Right renal cortex interstitium (tissue), 3 donors: ENCODE results near the gene ZDHHC1. TPM values are rescaled to one million over a fixed set of nuclear protein-coding genes. Genes with fewer than 3 reads are reported as not detected.
A peak's percentile ranks its signal among the peaks of the same experiment; 100 is the strongest.
"Not testable (repeated sequence)": the region's sequence is repeated elsewhere in the genome, so short reads cannot be mapped to it uniquely, and the experiment has no call there.

ENCODE experiments used
- DNase-seq, 3 donors: peaks; one replicate each; pipeline ENCODE4 v3.0.0-alpha.2; 2013; ENCODE audit warnings: low read depth in 3 of 3, low spot score in 2 of 3
- polyA plus RNA-seq, 3 donors: library from polyadenylated mRNA; unstranded; fragments of 120-200 nt; gene quantifications; one replicate each; pipeline ENCODE4 v1.2.1, GENCODE V29; 2013; ENCODE audit not compliant: insufficient read length in 3 of 3

ZDHHC1 gene
- polyA plus RNA-seq, 3 donors, result 9.1 to 9.9 (median 9.7) TPM

- peak in 1 of 3 donors; percentile 43 for DNase-seq
Measured at GRCh38 chr16:67431775-67432505, 15.7 kb upstream of the ZDHHC1 start.

GRCh38 chr16:67430977-67431774 is 14.9 kb upstream of the ZDHHC1 start, which contains the start of gene HSD11B2:
TSS of gene HSD11B2 (plus strand) at chr16:67431121. CDS start at chr16:67431249, 128 bp downstream.
- no peak for DNase-seq

- no peak for DNase-seq
Measured at GRCh38 chr16:67430504-67430976, 14.3 kb upstream of the ZDHHC1 start.

- no peak for DNase-seq
Measured at GRCh38 chr16:67429799-67430503, 13.7 kb upstream of the ZDHHC1 start.

- no peak for DNase-seq
Measured at GRCh38 chr16:67429053-67429798, 12.9 kb upstream of the ZDHHC1 start.

- peak in 1 of 3 donors; percentile 61 for DNase-seq
Measured at GRCh38 chr16:67428146-67428731, 12.0 kb upstream of the ZDHHC1 start.

- DNase-seq, result no peak
Measured at GRCh38 chr16:67426950-67427349, 10.7 kb upstream of the ZDHHC1 start.

- DNase-seq, result no peak
Measured at GRCh38 chr16:67426022-67426421, 9.7 kb upstream of the ZDHHC1 start.

GRCh38 chr16:67425580-67425979 is 9.3 kb upstream of the ZDHHC1 start:
- DNase-seq, result no peak

- no peak for DNase-seq
Measured at GRCh38 chr16:67425061-67425460, 8.8 kb upstream of the ZDHHC1 start.

GRCh38 chr16:67424261-67424615 is 8.0 kb upstream of the ZDHHC1 start:
- DNase-seq, result no peak

- no peak for DNase-seq
Measured at GRCh38 chr16:67423611-67424260, 7.5 kb upstream of the ZDHHC1 start.

- no peak for DNase-seq
Measured at GRCh38 chr16:67423015-67423414, 6.7 kb upstream of the ZDHHC1 start.

- DNase-seq, result no peak
Measured at GRCh38 chr16:67421030-67421429, 4.8 kb upstream of the ZDHHC1 start.

- DNase-seq, result no peak
Measured at GRCh38 chr16:67419931-67420330, 3.7 kb upstream of the ZDHHC1 start.

- no peak for DNase-seq
Measured at GRCh38 chr16:67419502-67419901, 3.2 kb upstream of the ZDHHC1 start.

GRCh38 chr16:67417333-67418061 is 1.2 kb upstream of the ZDHHC1 start:
- DNase-seq, result no peak

GRCh38 chr16:67415421-67415820 is 856 bp downstream of the ZDHHC1 start:
- DNase-seq, result not testable (repeated sequence)
